NCI-H1694 treated with DMSO at 0.1 percent for 48 hours (cell line): Measurements from ENCODE around the gene OR2AJ1.

Source experiments
- DNase-seq: peaks from one replicate; lab custom pipeline; 2025; lab: John Stamatoyannopoulos, UW

The OR2AJ1 gene

DNA sequence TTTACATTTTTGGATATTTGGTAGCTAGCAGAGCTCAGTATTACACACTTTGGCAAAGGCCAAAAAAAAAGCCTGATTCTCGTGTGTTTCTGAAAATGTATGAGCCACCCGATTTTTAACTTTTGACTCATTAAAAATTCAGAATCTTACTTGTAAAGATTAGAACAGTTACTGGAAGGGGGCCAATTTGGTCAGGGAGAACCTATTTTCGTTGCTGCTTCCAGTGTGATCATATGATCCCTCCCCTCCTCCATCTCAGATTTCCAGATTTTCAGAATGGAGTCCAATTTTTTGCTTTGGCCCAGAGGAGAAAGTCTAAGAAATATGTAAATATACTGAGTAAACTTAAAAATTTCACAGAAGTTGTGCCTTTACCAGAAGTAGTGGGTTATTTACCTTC, 37.1 kb downstream of the OR2AJ1 start:
- no peak for DNase-seq

DNA sequence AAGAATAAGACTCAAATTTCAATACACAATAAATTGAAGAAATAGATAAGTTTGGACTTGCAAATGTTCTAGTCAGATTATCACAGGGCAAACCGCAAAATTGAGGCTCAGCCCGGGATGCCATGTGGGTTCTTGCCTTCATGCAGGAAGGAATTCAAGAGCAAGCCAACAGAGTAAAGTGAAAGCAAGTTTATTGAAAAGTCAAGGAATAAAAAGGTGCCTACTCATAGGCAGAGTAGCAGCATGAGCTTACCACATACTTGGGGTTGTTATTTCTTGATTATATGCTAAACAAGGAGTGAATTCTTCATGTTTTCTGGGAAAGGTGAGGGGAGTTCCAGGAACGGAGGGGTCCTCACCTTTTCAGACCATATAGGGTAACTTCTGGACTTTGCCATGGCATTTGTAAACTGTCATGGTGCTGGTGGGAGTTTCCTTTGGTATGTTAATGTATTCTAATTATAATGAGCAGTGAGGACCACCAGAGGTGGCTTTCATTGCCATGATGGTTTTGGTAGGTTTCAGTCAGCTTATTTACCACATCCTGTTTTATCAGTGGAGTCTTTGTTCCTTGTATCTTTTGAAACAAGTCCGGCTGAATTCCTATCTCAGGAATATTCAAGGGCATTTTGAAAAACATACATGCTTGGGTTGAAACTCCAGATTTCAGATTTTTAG, 38.4 kb downstream of the OR2AJ1 start:
- DNase-seq: no peak

DNA sequence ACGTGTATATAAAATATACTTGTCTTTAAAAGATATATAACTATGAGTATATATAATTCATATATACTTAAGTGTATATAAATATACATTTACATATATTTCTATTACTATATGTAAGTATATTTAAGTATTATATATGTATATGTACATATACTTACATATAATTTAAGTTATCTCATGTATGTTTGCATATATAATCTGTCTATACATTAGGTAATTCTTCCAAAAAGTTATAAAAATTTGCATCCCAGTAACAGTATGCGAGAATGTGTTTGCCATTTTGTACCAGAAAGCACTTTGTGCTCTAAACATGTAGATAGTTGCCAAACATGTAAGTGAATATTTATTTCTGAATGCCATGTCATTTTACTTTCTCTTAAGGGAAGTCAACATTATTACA, 40.2 kb downstream of the OR2AJ1 start, which contains the start of gene OR2AK2:
Gene OR2AK2, plus strand, starts transcription at position 301 of the 400 bp plus-strand sequence. CDS start 144 bp downstream, outside the sequence.
- DNase-seq: no peak

DNA sequence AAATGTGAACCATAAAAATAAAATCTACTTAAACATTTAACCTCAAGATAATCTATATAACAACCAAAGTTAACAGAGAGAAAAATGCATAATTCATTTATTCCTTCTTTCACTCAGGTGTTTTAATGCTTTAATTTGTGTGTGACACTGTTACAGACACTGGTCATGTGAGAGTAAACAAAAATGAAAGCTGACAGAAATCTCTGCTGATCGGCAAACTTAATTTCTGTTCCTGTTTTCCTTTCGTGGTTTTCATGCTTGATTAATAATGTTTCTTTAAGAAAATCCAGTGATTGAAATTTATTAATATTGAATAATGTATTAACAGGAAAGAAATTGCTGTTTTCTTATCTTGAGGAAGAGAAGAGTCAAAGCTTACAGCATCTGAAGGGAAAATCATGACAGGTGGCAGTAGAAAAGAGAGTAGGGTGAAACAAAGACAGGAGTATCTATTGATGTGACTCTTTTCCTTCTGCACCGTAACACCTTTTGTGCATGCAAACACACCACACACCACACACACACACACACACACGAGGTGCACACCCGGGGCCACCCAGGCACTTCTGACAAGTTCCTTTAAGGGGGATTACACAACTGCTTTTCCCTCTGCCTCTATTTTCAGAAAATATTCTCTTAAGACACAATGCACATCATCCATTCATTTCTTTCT, 42.0 kb downstream of the OR2AJ1 start:
- no peak for DNase-seq
